22Rv1 (cell line): ENCODE data around the gene ADAMTSL2.

Experiments used
- H3K27ac ChIP-seq: fragments of 450-650 bp; 2 replicates; pipeline ENCODE4 v1.5.1; 2017
- ZFX ChIP-seq: fragments of 450-650 bp; IDR thresholded peaks from 2 replicates; pipeline ENCODE4 v1.6.1; 2017; ENCODE audit warnings: antibody characterized with exemption, borderline replicate concordance
- TF ChIP-seq, protein P1 (sequence below): fragments of 450-650 bp; IDR thresholded peaks from 2 replicates; pipeline ENCODE4 v1.5.1; 2017; ENCODE audit warnings: mild to moderate bottlenecking

Gene ADAMTSL2

GRCh38 chr9:133569121-133569785 is 34.7 kb downstream of the ADAMTSL2 start:
- H3K27ac ChIP-seq: no peak overlapping the region
- no peak for TF ChIP-seq ZFX
- TF ChIP-seq, protein P1, sequence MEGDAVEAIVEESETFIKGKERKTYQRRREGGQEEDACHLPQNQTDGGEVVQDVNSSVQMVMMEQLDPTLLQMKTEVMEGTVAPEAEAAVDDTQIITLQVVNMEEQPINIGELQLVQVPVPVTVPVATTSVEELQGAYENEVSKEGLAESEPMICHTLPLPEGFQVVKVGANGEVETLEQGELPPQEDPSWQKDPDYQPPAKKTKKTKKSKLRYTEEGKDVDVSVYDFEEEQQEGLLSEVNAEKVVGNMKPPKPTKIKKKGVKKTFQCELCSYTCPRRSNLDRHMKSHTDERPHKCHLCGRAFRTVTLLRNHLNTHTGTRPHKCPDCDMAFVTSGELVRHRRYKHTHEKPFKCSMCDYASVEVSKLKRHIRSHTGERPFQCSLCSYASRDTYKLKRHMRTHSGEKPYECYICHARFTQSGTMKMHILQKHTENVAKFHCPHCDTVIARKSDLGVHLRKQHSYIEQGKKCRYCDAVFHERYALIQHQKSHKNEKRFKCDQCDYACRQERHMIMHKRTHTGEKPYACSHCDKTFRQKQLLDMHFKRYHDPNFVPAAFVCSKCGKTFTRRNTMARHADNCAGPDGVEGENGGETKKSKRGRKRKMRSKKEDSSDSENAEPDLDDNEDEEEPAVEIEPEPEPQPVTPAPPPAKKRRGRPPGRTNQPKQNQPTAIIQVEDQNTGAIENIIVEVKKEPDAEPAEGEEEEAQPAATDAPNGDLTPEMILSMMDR: no peak

DNA sequence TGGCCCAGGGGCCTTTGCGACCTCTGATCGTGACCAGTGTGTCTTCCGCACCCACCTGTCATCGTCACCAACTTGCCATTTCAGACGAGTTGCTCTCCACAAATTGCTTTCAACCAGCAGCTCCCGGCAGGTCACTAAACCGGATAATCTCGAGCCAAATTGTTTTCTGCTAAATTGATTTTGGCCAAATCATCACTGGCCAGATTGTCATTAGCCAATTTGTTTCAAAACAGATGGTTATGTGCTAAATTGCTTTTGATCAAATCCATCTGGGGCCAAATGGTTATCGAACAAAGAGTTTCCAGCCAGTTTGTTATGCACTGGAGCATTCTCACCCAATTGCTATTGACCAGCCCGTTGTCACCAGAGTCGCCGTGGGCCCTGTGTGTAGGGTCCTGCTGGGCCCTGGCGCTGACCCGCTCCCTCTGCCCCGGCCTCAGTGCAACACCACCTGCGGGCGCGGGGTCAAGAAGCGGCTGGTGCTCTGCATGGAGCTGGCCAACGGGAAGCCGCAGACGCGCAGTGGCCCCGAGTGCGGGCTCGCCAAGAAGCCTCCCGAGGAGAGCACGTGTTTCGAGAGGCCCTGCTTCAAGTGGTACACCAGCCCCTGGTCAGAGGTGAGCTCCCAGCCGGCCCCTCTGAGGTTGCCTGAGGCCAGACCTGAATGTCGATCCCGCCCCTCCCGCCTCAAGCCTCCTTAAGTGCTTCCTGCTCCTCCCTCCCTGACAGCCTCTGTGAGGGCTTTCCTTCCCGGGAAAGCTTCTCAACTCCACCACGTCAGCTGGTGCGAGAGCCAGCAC is 35.6 kb downstream of the ADAMTSL2 start:
- TF ChIP-seq ZFX: no peak
- TF ChIP-seq, protein P1: no peak
- no peak overlapping the region for H3K27ac ChIP-seq

- no peak for TF ChIP-seq ZFX
- TF ChIP-seq, protein P1: no peak
These were observed 36.2 kb downstream of the ADAMTSL2 start for GRCh38 chr9:133570691-133571080.

GRCh38 chr9:133571391-133571890 is 36.9 kb downstream of the ADAMTSL2 start:
- H3K27ac ChIP-seq: no peak overlapping the region
- TF ChIP-seq ZFX: no peak
- TF ChIP-seq, protein P1: no peak

More at GRCh38 chr9:133570691-133571080, 36.2 kb downstream of the ADAMTSL2 start:
- no peak overlapping the region for H3K27ac ChIP-seq

DNA sequence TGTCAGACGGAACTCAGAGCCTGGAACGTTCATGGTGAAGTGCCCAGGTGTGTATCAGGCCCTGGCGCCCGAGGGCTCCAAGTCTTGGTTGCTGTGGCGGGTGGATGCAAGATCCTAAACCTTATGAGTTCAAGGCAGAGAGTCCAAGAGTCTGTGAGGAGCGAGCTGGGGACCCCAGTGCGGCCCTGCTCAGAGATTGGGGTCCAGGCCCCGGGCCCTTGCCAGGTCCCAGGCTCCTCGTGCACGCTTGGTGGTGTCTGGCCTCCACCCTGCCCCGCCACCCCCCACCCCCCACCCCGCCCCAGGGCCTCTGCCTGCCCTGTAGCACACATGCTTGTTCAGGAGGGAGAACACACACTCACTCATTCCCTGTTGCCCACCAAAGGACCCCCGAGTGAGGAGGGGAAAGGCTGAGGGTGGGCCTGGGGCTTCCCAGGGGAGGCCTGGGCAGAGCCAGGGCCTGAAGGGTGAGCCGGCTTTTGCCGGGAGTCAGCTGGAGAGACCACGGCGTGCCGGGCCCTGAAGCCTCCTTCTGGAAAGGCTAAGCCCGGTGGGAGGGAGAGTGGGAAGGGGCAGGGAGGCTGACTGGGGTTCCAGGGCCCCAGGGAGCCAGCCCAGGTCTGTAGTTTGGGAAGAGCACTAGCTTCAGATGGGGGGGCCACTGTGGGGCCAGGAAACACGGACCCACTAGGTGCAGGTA is 37.5 kb downstream of the ADAMTSL2 start:
- TF ChIP-seq ZFX: no peak
- TF ChIP-seq, protein P1: no peak
- no peak overlapping the region for H3K27ac ChIP-seq

DNA sequence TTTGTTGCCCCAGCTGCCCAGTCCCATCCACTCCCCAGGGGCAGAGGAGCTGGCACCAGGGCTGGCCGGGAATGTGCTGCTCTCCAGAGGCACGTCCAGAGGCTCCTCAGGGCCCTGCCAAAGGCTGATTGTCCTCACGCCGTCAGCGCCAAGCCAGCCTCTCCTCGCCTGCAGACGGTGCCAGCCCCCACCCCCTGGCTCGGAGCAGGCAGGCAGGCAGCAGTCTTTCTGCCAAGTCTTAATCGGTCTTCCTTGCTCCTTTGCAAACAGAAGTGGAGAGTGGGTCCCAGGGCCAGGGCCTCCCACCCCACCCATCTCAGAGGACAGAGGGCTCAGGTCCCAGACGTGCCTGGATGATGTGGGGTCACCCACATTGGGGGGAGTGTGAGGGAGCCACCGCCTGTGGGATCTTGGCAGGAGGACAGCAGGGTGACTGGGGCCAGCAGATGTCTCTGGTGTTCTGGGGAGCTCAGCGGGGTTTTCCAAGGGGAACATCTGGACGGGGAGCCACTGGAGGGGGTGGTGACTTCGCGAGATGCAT is 38.4 kb downstream of the ADAMTSL2 start:
- H3K27ac ChIP-seq: no peak overlapping the region
- TF ChIP-seq ZFX: no peak
- TF ChIP-seq, protein P1: no peak
